ENCODE measurements around the gene IRX4. TPM values are rescaled to one million over a fixed set of nuclear protein-coding genes. Genes with fewer than 3 reads are reported as not detected.

Gene IRX4
- total RNA-seq, 2 donors from 2014 or later: 0.22 TPM; not detected in 1

DNA sequence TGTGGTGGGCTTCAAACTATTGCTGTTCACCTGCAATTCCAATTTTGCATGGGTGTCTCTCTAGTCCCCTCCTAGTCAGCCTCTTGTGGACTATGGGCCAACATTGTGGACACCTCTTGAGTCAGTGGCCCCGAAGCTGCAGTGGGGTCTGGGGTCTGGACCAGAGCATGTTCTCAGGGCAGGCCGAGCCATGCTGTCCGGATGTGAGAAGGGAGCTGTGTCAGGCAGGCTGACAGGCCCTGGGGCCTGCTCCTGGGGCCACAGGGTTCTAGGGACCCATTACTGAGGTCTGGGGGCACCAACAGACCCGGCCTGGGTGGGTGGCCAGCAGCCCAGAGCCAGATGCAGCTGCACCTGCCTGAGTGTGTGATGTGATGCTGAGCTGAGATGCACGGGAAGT, 16.5 kb upstream of the IRX4 start:
- Histone ChIP-seq H3K9me3 (ENCODE audit: control insufficient read depth, low read length) (no peaks in the 10 kb centered on the region), H3K27me3 (ENCODE audit: control insufficient read depth, insufficient read depth, low read length, poor library complexity, severe bottlenecking) (peaks cover 4% of the 10 kb centered on the region), H3K36me3 (ENCODE audit: control insufficient read depth, insufficient read depth, low read length) (no peaks in the 10 kb centered on the region), H3K27ac (ENCODE audit: low read depth, low read length) (no peak overlapping the region), H3K4me1 (ENCODE audit: control insufficient read depth, insufficient read depth, low read length) (no peaks in the 10 kb centered on the region), H3K4me3 (ENCODE audit: low read length) (no peak overlapping the region), H3K9ac (ENCODE audit: extremely low read depth, low read length, poor library complexity, severe bottlenecking) (no peak overlapping the region)
- Mint-ChIP-seq H3K4me1 (no peaks in the 10 kb centered on the region), H3K27me3 (ENCODE audit: insufficient read depth) (peaks cover 28% of the 10 kb centered on the region), H3K4me3 (no peak overlapping the region), H3K27ac (no peak overlapping the region), H3K36me3 (ENCODE audit: low read depth) (no peaks in the 10 kb centered on the region), H3K9me3 (no peaks in the 10 kb centered on the region)
- 87 to 94% methylated on average over 3 to 5 of the region's 5 CpGs for WGBS, 2 experiments (ENCODE audit: insufficient coverage in 1 of 2, insufficient read length in 1 of 2)
- TF ChIP-seq CTCF (conservative IDR thresholded peaks at IDR 0.05): no peak
- no peak for DNase-seq

- H3K36me3 Mint-ChIP-seq (ENCODE audit: low read depth): no peaks in the 10 kb centered on the region
- no peak overlapping the region for H3K4me3 Mint-ChIP-seq
- Histone ChIP-seq H3K9ac (ENCODE audit: extremely low read depth, low read length, poor library complexity, severe bottlenecking) (no peak overlapping the region), H3K27me3 (ENCODE audit: control insufficient read depth, insufficient read depth, low read length, poor library complexity, severe bottlenecking) (peaks cover 14% of the 10 kb centered on the region), H3K4me3 (ENCODE audit: low read length) (no peak overlapping the region), H3K9me3 (ENCODE audit: control insufficient read depth, low read length) (no peaks in the 10 kb centered on the region), H3K36me3 (ENCODE audit: control insufficient read depth, insufficient read depth, low read length) (no peaks in the 10 kb centered on the region), H3K27ac (ENCODE audit: low read depth, low read length) (no peak overlapping the region), H3K4me1 (ENCODE audit: control insufficient read depth, insufficient read depth, low read length) (no peaks in the 10 kb centered on the region)
- no peaks in the 10 kb centered on the region for H3K4me1 Mint-ChIP-seq
- WGBS, 2 experiments (ENCODE audit: insufficient coverage in 1 of 2, insufficient read length in 1 of 2): 92 to 94% methylated on average over 11 to 18 of the region's 18 CpGs
- no peak for DNase-seq
- H3K27me3 Mint-ChIP-seq (ENCODE audit: insufficient read depth): peaks cover 34% of the 10 kb centered on the region
- no peaks in the 10 kb centered on the region for H3K9me3 Mint-ChIP-seq
- no peak for TF ChIP-seq CTCF (conservative IDR thresholded peaks at IDR 0.05)
- no peak overlapping the region for H3K27ac Mint-ChIP-seq
Observed at GRCh38 chr5:1897816-1898450, 15.2 kb upstream of the IRX4 start.

- no peak overlapping the region for H3K27ac ChIP-seq (ENCODE audit: low read depth, low read length)
- no peak for TF ChIP-seq CTCF (conservative IDR thresholded peaks at IDR 0.05)
- H3K9me3 ChIP-seq (ENCODE audit: control insufficient read depth, low read length): no peaks in the 10 kb centered on the region
- peaks cover 20% of the 10 kb centered on the region for H3K27me3 ChIP-seq (ENCODE audit: control insufficient read depth, insufficient read depth, low read length, poor library complexity, severe bottlenecking)
- H3K9me3 Mint-ChIP-seq: no peaks in the 10 kb centered on the region
- H3K4me1 ChIP-seq (ENCODE audit: control insufficient read depth, insufficient read depth, low read length): no peaks in the 10 kb centered on the region
- no peak overlapping the region for H3K4me3 ChIP-seq (ENCODE audit: low read length)
- H3K9ac ChIP-seq (ENCODE audit: extremely low read depth, low read length, poor library complexity, severe bottlenecking): no peak overlapping the region
- no peak overlapping the region for H3K27ac Mint-ChIP-seq
- H3K4me1 Mint-ChIP-seq: no peaks in the 10 kb centered on the region
- WGBS, 2 experiments (ENCODE audit: insufficient coverage in 1 of 2, insufficient read length in 1 of 2): 72 to 84% methylated on average over 6 to 11 of the region's 11 CpGs
- no peaks in the 10 kb centered on the region for H3K36me3 Mint-ChIP-seq (ENCODE audit: low read depth)
- peaks cover 39% of the 10 kb centered on the region for H3K27me3 Mint-ChIP-seq (ENCODE audit: insufficient read depth)
- H3K4me3 Mint-ChIP-seq: no peak overlapping the region
- DNase-seq: no peak
- no peaks in the 10 kb centered on the region for H3K36me3 ChIP-seq (ENCODE audit: control insufficient read depth, insufficient read depth, low read length)
Observed at GRCh38 chr5:1897386-1897785, 14.7 kb upstream of the IRX4 start.

Measured in endodermal cell (in vitro differentiated cells).